VCaP (cell line): ENCODE results near the gene MGA.

ENCODE experiments used
- H3K27ac ChIP-seq: fragments of 450-650 bp; 2 replicates; pipeline ENCODE4 v1.5.1; 2017
- TF ChIP-seq, protein P1 (sequence below): fragments of 450-650 bp; conservative IDR thresholded peaks from 2 replicates; pipeline ENCODE4 v1.5.1; 2017; ENCODE audit warnings: mild to moderate bottlenecking, moderate library complexity

The MGA gene

GRCh38 chr15:41791547-41791937 is 131.3 kb downstream of the MGA start:
- no peak overlapping the region for H3K27ac ChIP-seq
- TF ChIP-seq, protein P1, sequence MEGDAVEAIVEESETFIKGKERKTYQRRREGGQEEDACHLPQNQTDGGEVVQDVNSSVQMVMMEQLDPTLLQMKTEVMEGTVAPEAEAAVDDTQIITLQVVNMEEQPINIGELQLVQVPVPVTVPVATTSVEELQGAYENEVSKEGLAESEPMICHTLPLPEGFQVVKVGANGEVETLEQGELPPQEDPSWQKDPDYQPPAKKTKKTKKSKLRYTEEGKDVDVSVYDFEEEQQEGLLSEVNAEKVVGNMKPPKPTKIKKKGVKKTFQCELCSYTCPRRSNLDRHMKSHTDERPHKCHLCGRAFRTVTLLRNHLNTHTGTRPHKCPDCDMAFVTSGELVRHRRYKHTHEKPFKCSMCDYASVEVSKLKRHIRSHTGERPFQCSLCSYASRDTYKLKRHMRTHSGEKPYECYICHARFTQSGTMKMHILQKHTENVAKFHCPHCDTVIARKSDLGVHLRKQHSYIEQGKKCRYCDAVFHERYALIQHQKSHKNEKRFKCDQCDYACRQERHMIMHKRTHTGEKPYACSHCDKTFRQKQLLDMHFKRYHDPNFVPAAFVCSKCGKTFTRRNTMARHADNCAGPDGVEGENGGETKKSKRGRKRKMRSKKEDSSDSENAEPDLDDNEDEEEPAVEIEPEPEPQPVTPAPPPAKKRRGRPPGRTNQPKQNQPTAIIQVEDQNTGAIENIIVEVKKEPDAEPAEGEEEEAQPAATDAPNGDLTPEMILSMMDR: no peak

DNA sequence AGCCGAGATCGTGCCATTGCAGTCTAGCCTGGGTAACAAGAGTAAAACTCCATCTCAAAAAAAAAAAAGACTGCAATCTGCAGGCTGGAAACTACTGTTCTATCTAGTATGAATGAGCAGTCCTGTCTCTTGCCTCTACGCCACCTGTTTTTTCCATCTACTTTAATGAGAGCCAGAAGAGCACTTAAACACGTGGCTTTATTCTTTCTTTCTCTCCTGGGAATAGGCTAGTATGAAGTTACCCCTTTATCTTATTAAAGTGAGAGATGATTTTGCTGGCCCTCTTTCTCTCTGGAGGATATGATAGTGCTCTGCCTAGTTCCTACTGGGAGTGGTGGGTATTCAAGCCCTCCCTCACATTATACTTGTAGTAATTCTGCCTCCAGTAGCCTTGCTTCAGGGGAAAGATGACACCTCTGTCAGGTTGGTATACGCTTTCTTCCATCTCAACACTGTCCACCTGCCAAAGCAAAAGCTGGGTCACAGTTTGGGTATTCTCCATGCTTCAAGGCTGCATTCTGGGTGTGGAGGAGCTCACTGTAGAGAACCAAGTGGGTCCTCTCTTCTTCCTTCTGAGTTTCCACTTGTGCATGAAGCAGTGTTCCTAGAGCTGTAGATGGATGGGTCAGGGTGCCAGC is 131.9 kb downstream of the MGA start:
- H3K27ac ChIP-seq: no peak overlapping the region
- TF ChIP-seq, protein P1: no peak

- no peak overlapping the region for H3K27ac ChIP-seq
- TF ChIP-seq, protein P1: no peak
These were observed 133.9 kb downstream of the MGA start for GRCh38 chr15:41794081-41794480.

GRCh38 chr15:41795996-41796856 is 136.0 kb downstream of the MGA start:
- TF ChIP-seq, protein P1: no peak
- no peak overlapping the region for H3K27ac ChIP-seq

DNA sequence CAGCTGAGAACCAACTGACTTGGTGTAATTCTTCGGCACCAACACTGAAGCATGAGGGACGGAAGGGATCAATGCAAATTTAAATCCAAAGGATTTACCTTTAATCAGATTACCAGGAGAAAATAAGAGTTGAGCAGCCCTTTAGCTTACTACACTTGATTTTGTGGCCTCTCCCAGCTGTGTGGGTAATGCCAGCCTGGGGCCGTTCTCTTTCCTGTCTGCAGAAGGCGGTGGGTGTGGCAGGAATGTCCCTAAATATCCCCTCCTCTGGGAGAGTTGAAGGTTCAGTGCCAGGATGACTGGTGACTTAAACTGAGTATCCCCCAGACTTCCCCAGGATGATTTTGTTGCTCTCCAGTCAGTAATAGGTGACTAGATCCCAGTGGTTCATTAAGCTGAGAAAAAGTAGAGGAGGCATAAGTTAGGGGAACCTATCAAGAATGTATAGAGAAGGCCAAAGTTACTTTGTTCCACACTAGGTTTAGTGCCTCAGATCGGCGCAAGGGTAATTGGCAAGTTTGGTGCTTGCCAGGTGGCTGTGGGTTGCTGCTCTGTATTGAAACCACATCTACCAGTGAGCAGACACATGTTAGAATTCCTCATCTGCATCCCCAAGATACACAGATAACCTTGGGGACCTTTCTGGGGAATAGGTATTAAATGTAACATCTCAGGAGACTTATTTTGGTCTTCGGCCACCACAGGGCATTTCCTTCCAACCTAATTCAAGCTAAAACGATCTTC is 137.2 kb downstream of the MGA start:
- TF ChIP-seq, protein P1: no peak
- H3K27ac ChIP-seq: no peak overlapping the region

DNA sequence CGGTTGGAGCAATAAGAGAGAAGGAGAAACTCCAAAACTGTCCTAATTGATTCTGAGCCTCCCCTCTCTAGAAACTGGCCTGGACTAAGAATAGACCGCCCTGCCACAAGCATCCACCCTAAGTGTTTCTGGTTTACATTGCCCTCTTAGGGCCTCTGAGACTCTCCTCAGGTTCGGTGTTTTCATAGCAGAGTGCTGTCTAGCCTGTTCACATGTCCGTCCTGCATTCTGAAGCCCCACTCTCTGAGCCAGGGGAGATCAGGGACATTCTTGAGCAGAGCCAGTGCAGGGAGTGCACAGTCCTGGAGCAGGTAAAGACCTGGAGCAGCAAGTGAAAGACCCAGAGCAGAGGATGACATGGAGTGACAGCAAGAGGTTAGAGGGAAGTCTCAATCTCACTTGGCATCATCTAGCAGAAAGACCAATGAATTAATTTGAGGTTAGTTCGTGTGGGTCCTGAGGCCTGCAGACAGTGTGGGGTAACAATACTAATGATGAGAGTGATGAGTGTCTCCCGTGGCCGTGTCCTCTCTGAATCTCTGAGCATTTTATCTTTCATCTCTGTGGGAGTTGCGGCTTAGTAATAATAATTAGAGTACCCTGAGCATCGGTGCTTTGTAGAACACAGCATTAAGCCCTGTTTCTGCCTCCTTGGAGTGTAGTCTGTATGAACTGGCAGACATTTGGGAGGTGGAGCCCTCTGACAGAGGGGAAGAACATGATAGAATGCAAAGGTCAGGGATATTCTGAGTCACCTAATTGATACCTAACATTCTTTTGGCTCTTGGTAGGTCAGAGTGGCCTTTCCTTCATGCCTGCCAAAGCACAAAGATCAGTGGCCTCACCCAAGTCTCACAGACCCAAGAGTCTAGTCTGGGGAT is 138.6 kb downstream of the MGA start:
- no peak overlapping the region for H3K27ac ChIP-seq
- TF ChIP-seq, protein P1: no peak
